ENCODE results near the gene C5orf15. TPM values are rescaled to one million over a fixed set of nuclear protein-coding genes. Genes with fewer than 3 reads are reported as not detected.

The C5orf15 gene
- total RNA-seq, 6 experiments from 2014 or later = 46.2 to 63.5 (median 57.2) TPM

- peaks cover 8% of the 10 kb centered on the region for H3K36me3 Mint-ChIP-seq (ENCODE audit: low read depth)
- no peaks in the 10 kb centered on the region for H3K9me3 Mint-ChIP-seq
- peak overlapping the region; percentile 67 for H3K27ac Mint-ChIP-seq
- no peak overlapping the region for H3K4me3 Mint-ChIP-seq
- no peak for DNase-seq
- H3K27me3 Mint-ChIP-seq (ENCODE audit: insufficient read depth) = no peaks in the 10 kb centered on the region; the same call in none of the 2 replicates
- H3K4me1 Mint-ChIP-seq (ENCODE audit: low read depth) = peaks cover 68% of the 10 kb centered on the region
- TF ChIP-seq CTCF (IDR thresholded peaks at IDR 0.05) = no peak
Measured at GRCh38 chr5:133995883-133996563, 27.6 kb upstream of the C5orf15 start.

- DNase-seq = no peak
- no peaks in the 10 kb centered on the region; the same call in 1 of the 2 replicates for H3K27me3 Mint-ChIP-seq (ENCODE audit: insufficient read depth)
Measured at GRCh38 chr5:133995341-133995740, 26.9 kb upstream of the C5orf15 start.

DNA sequence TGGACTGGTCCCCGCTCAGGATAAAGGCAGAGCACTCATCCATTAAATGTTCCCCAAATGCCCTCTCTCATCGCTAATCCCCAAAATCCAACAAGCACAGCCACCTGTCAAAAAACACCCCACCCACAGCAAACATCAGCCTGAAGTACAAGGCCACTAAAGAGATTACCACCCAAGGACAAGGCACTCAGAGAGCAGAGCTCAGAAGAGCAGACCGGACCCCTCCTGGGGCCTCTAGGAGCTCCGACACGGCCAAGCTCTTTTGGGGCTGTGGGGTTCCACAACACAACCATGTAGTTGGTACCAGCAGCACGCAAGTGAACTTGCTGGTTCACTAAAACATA lies 26.5 kb upstream of the C5orf15 start:
- peaks cover 10% of the 10 kb centered on the region for H3K36me3 Mint-ChIP-seq (ENCODE audit: low read depth)
- H3K4me1 Mint-ChIP-seq (ENCODE audit: low read depth) = peaks cover 63% of the 10 kb centered on the region
- H3K9me3 Mint-ChIP-seq = no peaks in the 10 kb centered on the region
- DNase-seq = no peak
- TF ChIP-seq CTCF (IDR thresholded peaks at IDR 0.05) = no peak
- H3K27ac Mint-ChIP-seq = peak overlapping the region; percentile 67
- H3K4me3 Mint-ChIP-seq = no peak overlapping the region
- H3K27me3 Mint-ChIP-seq (ENCODE audit: insufficient read depth) = no peaks in the 10 kb centered on the region; the same call in 1 of the 2 replicates

More at GRCh38 chr5:133995341-133995740, 26.9 kb upstream of the C5orf15 start:
- no peak for TF ChIP-seq CTCF (IDR thresholded peaks at IDR 0.05)
- peaks cover 10% of the 10 kb centered on the region for H3K36me3 Mint-ChIP-seq (ENCODE audit: low read depth)
- H3K9me3 Mint-ChIP-seq = no peaks in the 10 kb centered on the region
- H3K4me1 Mint-ChIP-seq (ENCODE audit: low read depth) = peaks cover 67% of the 10 kb centered on the region
- peak overlapping the region; percentile 67 for H3K27ac Mint-ChIP-seq
- H3K4me3 Mint-ChIP-seq = no peak overlapping the region

DNA sequence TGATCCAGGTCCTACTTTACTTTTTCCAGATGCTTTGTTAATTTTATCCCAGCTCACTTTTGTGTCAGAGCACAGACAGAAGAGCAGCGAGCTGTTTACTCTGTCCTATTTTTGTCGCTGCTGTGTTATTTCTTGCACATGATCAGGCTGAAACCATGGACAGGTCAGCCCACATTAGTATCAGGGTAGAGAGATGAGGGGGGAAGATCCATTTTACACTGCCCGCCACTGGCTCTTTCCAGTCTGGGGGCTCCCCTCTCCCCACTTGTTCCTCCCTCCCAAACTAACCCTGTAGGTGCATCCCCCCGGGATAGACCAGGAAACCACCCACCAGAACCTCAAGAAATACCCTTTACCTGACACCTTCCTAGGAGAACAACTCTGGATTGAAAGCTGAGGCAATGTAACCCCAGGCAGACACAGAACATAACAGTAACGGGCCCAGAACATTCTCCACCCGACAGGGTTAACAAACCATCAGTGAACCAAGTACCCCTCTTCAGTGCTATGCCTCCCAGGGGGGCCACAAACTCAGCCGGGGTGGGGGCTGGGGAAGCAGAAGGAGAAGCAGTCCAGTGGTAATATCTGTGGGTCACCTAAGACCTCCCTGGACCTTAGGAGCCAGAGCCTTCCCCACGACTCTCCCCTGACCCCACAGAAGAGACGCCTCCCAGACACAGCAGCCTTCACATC lies 26.0 kb upstream of the C5orf15 start:
- Mint-ChIP-seq H3K27ac (peak overlapping the region; percentile 67), H3K9me3 (no peaks in the 10 kb centered on the region), H3K4me3 (no peak overlapping the region), H3K36me3 (ENCODE audit: low read depth) (peaks cover 10% of the 10 kb centered on the region), H3K27me3 (ENCODE audit: insufficient read depth) (no peaks in the 10 kb centered on the region), H3K4me1 (ENCODE audit: low read depth) (peaks cover 58% of the 10 kb centered on the region)
- no peak for TF ChIP-seq CTCF (IDR thresholded peaks at IDR 0.05)
- DNase-seq = no peak

DNA sequence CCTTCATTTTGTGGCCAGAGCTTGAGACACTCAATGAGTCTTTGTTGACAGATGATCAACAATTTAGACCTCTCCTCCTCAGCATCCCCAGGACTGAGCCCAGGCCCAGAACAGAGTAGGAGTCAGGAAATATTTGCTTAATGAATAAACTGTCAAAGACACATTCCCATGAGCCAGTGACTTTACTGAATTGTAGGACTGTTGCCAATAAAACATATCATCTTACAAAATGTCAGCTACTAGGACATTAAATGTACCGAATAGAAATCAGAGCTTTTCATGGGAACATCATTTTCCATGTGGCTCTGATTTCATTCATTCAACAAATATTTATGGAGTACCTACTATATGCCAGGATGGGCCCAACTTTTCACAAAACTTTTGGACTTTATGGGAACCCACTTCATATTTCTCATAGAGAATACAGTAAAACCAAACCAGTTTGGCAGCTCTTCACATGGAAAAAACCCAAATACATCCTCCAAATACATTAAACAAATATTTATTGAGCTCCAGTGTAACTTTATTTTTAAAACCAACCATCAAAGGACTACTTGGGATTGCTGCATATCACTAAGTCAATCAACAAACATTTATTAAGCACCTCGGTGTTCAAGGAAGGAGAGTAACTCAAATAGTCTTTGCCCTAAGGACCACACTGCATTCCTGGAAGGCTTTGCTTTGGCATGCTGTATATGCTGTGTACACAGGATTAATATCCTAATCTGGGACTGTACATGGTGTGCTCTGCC lies 24.9 kb upstream of the C5orf15 start:
- H3K4me3 Mint-ChIP-seq = peak overlapping the region; percentile 47
- peaks cover 15% of the 10 kb centered on the region for H3K36me3 Mint-ChIP-seq (ENCODE audit: low read depth)
- H3K4me1 Mint-ChIP-seq (ENCODE audit: low read depth) = peaks cover 54% of the 10 kb centered on the region
- no peak for TF ChIP-seq CTCF (IDR thresholded peaks at IDR 0.05)
- H3K27me3 Mint-ChIP-seq (ENCODE audit: insufficient read depth) = peaks cover 1% of the 10 kb centered on the region; the same call in 1 of the 2 replicates
- H3K27ac Mint-ChIP-seq = peak overlapping the region; percentile 71
- no peaks in the 10 kb centered on the region for H3K9me3 Mint-ChIP-seq
- DNase-seq = peak; percentile 56

Measured in HFFc6 (cell line).